ENCODE measurements around the gene PIGS. TPM values are rescaled to one million over a fixed set of nuclear protein-coding genes. Genes with fewer than 3 reads are reported as not detected.
A peak's percentile ranks its signal among the peaks of the same experiment; 100 is the strongest.

Gene PIGS
- total and polyA plus RNA-seq, 2 donors (not counting 1 experiment from before 2014, with no cell fraction given): 53.7 to 68.4 TPM

- Histone ChIP-seq H4K20me1 (ENCODE audit: control insufficient read depth, extremely low read depth, insufficient read depth, low read length) (no peaks in the 10 kb centered on the region), H3K4me2 (ENCODE audit: extremely low read depth, insufficient read depth, low read length) (no peak overlapping the region), H3K4me3 (replicated peaks in 1 of 4; ENCODE audit: control extremely low read depth in 1 of 4, insufficient read depth in 1 of 4, low read depth in 3 of 4, low read length in 4 of 4) (no peak overlapping the region), H3K4me1 (ENCODE audit: control insufficient read depth, extremely low read depth, insufficient read depth, low read length) (no peaks in the 10 kb centered on the region), H3K27me3 (ENCODE audit: control insufficient read depth, insufficient read depth, low read length) (peaks cover 4% of the 10 kb centered on the region), H3K27ac (ENCODE audit: insufficient read depth, low read length) (no peak overlapping the region), H3K36me3 (ENCODE audit: control insufficient read depth, insufficient read depth, low read length) (no peaks in the 10 kb centered on the region), H3K9me3 (ENCODE audit: control insufficient read depth, insufficient read depth, low read depth, low read length) (no peaks in the 10 kb centered on the region), H2AFZ (ENCODE audit: low read length) (no peak overlapping the region), H3K9ac (ENCODE audit: insufficient read depth, low read length) (no peak overlapping the region), H3K79me2 (ENCODE audit: control insufficient read depth, insufficient read depth, low read length) (no peaks in the 10 kb centered on the region)
- no peak for TF ChIP-seq CTCF (conservative IDR thresholded peaks at IDR 0.05 in 1 of 2, IDR thresholded peaks at IDR 0.05 in 1 of 2; ENCODE audit: low read depth in 1 of 2, low read length in 2 of 2)
- no peak for TF ChIP-seq EZH2 (IDR thresholded peaks at IDR 0.05; ENCODE audit: low read length, missing control alignments)
- no peak for DNase-seq (ENCODE audit: low read depth in 2 of 2)
Measured at GRCh38 chr17:28526381-28526780, 44.9 kb downstream of the PIGS start.

- Histone ChIP-seq H3K4me1 (ENCODE audit: control insufficient read depth, extremely low read depth, insufficient read depth, low read length) (no peaks in the 10 kb centered on the region), H3K27ac (ENCODE audit: insufficient read depth, low read length) (no peak overlapping the region), H2AFZ (ENCODE audit: low read length) (no peak overlapping the region), H4K20me1 (ENCODE audit: control insufficient read depth, extremely low read depth, insufficient read depth, low read length) (no peaks in the 10 kb centered on the region), H3K79me2 (ENCODE audit: control insufficient read depth, insufficient read depth, low read length) (no peaks in the 10 kb centered on the region), H3K9me3 (ENCODE audit: control insufficient read depth, insufficient read depth, low read depth, low read length) (no peaks in the 10 kb centered on the region), H3K36me3 (ENCODE audit: control insufficient read depth, insufficient read depth, low read length) (no peaks in the 10 kb centered on the region), H3K9ac (ENCODE audit: insufficient read depth, low read length) (no peak overlapping the region), H3K4me3 (replicated peaks in 1 of 4; ENCODE audit: control extremely low read depth in 1 of 4, insufficient read depth in 1 of 4, low read depth in 3 of 4, low read length in 4 of 4) (no peak overlapping the region), H3K27me3 (ENCODE audit: control insufficient read depth, insufficient read depth, low read length) (no peaks in the 10 kb centered on the region), H3K4me2 (ENCODE audit: extremely low read depth, insufficient read depth, low read length) (no peak overlapping the region)
- TF ChIP-seq EZH2 (IDR thresholded peaks at IDR 0.05; ENCODE audit: low read length, missing control alignments) (no peak), CTCF (conservative IDR thresholded peaks at IDR 0.05 in 1 of 2, IDR thresholded peaks at IDR 0.05 in 1 of 2; ENCODE audit: low read depth in 1 of 2, low read length in 2 of 2) (no peak)
- peak; percentile 53 to 74 for DNase-seq (ENCODE audit: low read depth in 2 of 2)
Measured at GRCh38 chr17:28524476-28525424, 46.6 kb downstream of the PIGS start.

- Histone ChIP-seq H3K27me3 (ENCODE audit: control insufficient read depth, insufficient read depth, low read length) (no peaks in the 10 kb centered on the region), H3K79me2 (ENCODE audit: control insufficient read depth, insufficient read depth, low read length) (no peaks in the 10 kb centered on the region)
- TF ChIP-seq EZH2 (IDR thresholded peaks at IDR 0.05; ENCODE audit: low read length, missing control alignments): no peak
- no peak for TF ChIP-seq CTCF (conservative IDR thresholded peaks at IDR 0.05 in 1 of 2, IDR thresholded peaks at IDR 0.05 in 1 of 2; ENCODE audit: low read depth in 1 of 2, low read length in 2 of 2)
Measured at GRCh38 chr17:28523876-28524275, 47.4 kb downstream of the PIGS start.

More at GRCh38 chr17:28523876-28524275, 47.4 kb downstream of the PIGS start:
- H3K9me3 ChIP-seq (ENCODE audit: control insufficient read depth, insufficient read depth, low read depth, low read length): no peaks in the 10 kb centered on the region
- no peak overlapping the region for H3K4me3 ChIP-seq (replicated peaks in 1 of 4; ENCODE audit: control extremely low read depth in 1 of 4, insufficient read depth in 1 of 4, low read depth in 3 of 4, low read length in 4 of 4)
- no peak overlapping the region for H3K9ac ChIP-seq (ENCODE audit: insufficient read depth, low read length)
- H3K4me1 ChIP-seq (ENCODE audit: control insufficient read depth, extremely low read depth, insufficient read depth, low read length): no peaks in the 10 kb centered on the region
- no peak overlapping the region for H3K4me2 ChIP-seq (ENCODE audit: extremely low read depth, insufficient read depth, low read length)
- H3K27ac ChIP-seq (ENCODE audit: insufficient read depth, low read length): no peak overlapping the region
- no peak for DNase-seq (ENCODE audit: low read depth in 2 of 2)
- no peaks in the 10 kb centered on the region for H4K20me1 ChIP-seq (ENCODE audit: control insufficient read depth, extremely low read depth, insufficient read depth, low read length)
- no peak overlapping the region for H2AFZ ChIP-seq (ENCODE audit: low read length)
- H3K36me3 ChIP-seq (ENCODE audit: control insufficient read depth, insufficient read depth, low read length): no peaks in the 10 kb centered on the region
